SU-DHL-6 (cell line): ENCODE data around the gene NYNRIN.
A peak's percentile ranks its signal among the peaks of the same experiment; 100 is the strongest.

Experiments used
- H2AFZ ChIP-seq: fragments of 200-600 bp; sonication (generic); 2 replicates; pipeline ENCODE4 v1.6.1; 2014; ENCODE audit warnings: low read depth, mild to moderate bottlenecking, moderate library complexity, mixed read lengths, antibody characterized with exemption, low read length; ENCODE audit not compliant: severe bottlenecking
- H3F3A ChIP-seq: fragments of 200-600 bp; shearing (Covaris generic); 2 replicates; pipeline ENCODE4 v1.6.0; 2016; ENCODE audit warnings: antibody characterized with exemption, mild to moderate bottlenecking; ENCODE audit not compliant: insufficient read depth
- H3K27ac ChIP-seq: fragments of 200-600 bp; sonication (generic); 2 replicates; pipeline ENCODE4 v1.5.1; 2016; ENCODE audit warnings: low read depth, mild to moderate bottlenecking, low read length, moderate library complexity, mixed read lengths
- H3K27me3 ChIP-seq: fragments of 200-600 bp; sonication (generic), shearing (Covaris generic); 2 replicates; pipeline ENCODE4 v1.6.0; 2014; ENCODE audit warnings: mild to moderate bottlenecking, low read length
- H3K36me3 ChIP-seq: fragments of 200-600 bp; sonication (generic); 2 replicates; pipeline ENCODE4 v1.6.1; 2014; ENCODE audit warnings: mild to moderate bottlenecking, low read length, mixed read lengths
- H3K4me2 ChIP-seq: fragments of 300-600, 200-600 bp; shearing (Covaris generic), sonication (generic); 2 replicates; pipeline ENCODE4 v1.6.0; 2014; ENCODE audit warnings: low read length, low read depth, mild to moderate bottlenecking; ENCODE audit not compliant: poor library complexity, severe bottlenecking
- H3K4me3 ChIP-seq: fragments of 200-600 bp; sonication (generic); 2 replicates; pipeline ENCODE4 v1.5.1; 2014; ENCODE audit warnings: antibody characterized with exemption, low read length, mild to moderate bottlenecking, mixed read lengths; ENCODE audit not compliant: insufficient read depth, poor library complexity, severe bottlenecking
- H3K79me2 ChIP-seq: fragments of 200-600 bp; sonication (generic); 2 replicates; pipeline ENCODE4 v1.6.1; 2014; ENCODE audit warnings: mild to moderate bottlenecking, low read length, moderate library complexity; ENCODE audit not compliant: insufficient read depth
- H3K9ac ChIP-seq: fragments of 200-600 bp; sonication (generic); 2 replicates; pipeline ENCODE4 v1.7.0; 2014; ENCODE audit warnings: mild to moderate bottlenecking, low read length
- H3K9me2 ChIP-seq: fragments of 200-600 bp; sonication (generic); replicated peaks from 2 replicates; pipeline ENCODE4 v1.6.1; 2014; ENCODE audit warnings: low read length; ENCODE audit not compliant: insufficient read depth
- H3K9me3 ChIP-seq: fragments of 200-600 bp; sonication (generic); 2 replicates; pipeline ENCODE4 v1.6.1; 2014; ENCODE audit warnings: low read length, mixed read lengths; ENCODE audit not compliant: insufficient read depth
- H4K20me1 ChIP-seq: fragments of 200-600 bp; sonication (generic); 2 replicates; pipeline ENCODE4 v1.6.1; 2014; ENCODE audit warnings: low read depth, mild to moderate bottlenecking, antibody characterized with exemption, low read length, moderate library complexity, mixed read lengths
- EZH2phosphoT487 ChIP-seq: fragments of 200-600 bp; sonication (generic), shearing (Covaris generic); conservative IDR thresholded peaks from 2 replicates; pipeline ENCODE4 v1.6.1; 2018; ENCODE audit warnings: mild to moderate bottlenecking, antibody characterized with exemption, low read length, moderate library complexity, mixed read lengths
- TF ChIP-seq, protein P1 (sequence below): fragments of 200-600 bp; sonication (generic); IDR thresholded peaks from one replicate; pipeline ENCODE4 v1.5.1; 2017; ENCODE audit warnings: antibody characterized with exemption, mild to moderate bottlenecking, low read length, moderate library complexity; ENCODE audit not compliant: insufficient read depth, poor library complexity, severe bottlenecking

NYNRIN gene

DNA sequence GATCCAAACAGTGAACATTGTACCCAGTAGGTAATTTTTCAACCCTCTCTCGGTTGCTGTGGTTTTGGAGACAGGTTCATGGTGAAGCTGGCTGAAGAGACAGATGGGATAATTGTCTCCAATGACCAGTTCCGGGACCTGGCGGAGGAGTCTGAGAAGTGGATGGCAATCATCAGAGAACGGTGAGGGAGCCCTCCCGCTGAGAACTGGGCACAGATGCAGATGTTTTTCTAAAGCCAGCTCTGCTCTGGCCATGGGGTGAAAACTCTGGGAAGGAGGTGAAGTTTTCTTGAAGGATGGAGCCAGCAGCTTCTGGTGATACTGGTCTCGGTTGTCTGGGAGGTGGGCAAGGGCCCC is 37.2 kb downstream of the NYNRIN start:
- no peaks in the 10 kb centered on the region for H3K9me3 ChIP-seq
- no peak overlapping the region for H3K4me2 ChIP-seq
- TF ChIP-seq, protein P1, sequence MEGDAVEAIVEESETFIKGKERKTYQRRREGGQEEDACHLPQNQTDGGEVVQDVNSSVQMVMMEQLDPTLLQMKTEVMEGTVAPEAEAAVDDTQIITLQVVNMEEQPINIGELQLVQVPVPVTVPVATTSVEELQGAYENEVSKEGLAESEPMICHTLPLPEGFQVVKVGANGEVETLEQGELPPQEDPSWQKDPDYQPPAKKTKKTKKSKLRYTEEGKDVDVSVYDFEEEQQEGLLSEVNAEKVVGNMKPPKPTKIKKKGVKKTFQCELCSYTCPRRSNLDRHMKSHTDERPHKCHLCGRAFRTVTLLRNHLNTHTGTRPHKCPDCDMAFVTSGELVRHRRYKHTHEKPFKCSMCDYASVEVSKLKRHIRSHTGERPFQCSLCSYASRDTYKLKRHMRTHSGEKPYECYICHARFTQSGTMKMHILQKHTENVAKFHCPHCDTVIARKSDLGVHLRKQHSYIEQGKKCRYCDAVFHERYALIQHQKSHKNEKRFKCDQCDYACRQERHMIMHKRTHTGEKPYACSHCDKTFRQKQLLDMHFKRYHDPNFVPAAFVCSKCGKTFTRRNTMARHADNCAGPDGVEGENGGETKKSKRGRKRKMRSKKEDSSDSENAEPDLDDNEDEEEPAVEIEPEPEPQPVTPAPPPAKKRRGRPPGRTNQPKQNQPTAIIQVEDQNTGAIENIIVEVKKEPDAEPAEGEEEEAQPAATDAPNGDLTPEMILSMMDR: no peak
- no peak for TF ChIP-seq EZH2phosphoT487
- H3K9me2 ChIP-seq: no peaks in the 10 kb centered on the region
- H3K4me3 ChIP-seq: no peak overlapping the region
- no peak overlapping the region for H3K9ac ChIP-seq
- H3K27ac ChIP-seq: no peak overlapping the region
- no peaks in the 10 kb centered on the region for H3K79me2 ChIP-seq
- H4K20me1 ChIP-seq: no peaks in the 10 kb centered on the region
- H2AFZ ChIP-seq: no peak overlapping the region
- no peaks in the 10 kb centered on the region for H3K36me3 ChIP-seq
- no peaks in the 10 kb centered on the region for H3K27me3 ChIP-seq
- H3F3A ChIP-seq: peaks cover 5% of the 10 kb centered on the region; the same call in 1 of the 2 replicates

DNA sequence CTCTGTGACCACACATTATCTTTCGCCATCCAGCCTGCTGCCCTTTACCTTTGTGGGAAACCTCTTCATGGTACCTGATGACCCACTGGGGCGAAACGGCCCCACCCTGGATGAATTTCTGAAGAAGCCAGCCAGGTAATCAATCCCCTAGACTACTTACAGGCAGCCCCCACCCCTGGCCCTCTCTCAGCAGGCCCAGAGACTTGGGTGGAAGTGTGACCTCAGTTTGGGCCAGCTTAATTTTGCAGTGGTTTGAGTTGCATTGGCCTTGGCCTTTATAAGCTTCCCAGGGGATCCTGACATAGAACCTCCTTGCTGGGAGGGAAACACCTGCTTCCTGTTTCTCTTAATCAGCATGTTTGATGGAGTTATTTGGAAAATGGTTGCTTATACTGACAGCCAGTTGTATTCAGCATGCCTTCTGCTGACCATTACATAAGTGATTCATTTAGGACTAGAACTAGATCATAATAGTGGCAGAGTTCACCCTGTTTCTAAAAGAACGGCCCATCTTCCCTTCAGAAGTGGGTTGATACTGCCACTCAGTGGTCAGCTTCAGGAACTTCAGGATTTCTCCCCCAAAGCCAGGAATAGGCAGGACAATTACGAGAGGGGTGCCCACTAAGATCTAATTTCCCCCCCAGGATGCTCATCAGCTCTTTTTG is 37.7 kb downstream of the NYNRIN start:
- no peaks in the 10 kb centered on the region for H3K9me2 ChIP-seq
- 0 out of 2 replicates have a peak, but pooled peaks cover 5% of the 10 kb centered on the region for H3F3A ChIP-seq
- H3K9ac ChIP-seq: no peak overlapping the region
- H3K79me2 ChIP-seq: peaks cover under 1% of the 10 kb centered on the region; the same call in 1 of the 2 replicates
- H3K4me2 ChIP-seq: no peak overlapping the region
- TF ChIP-seq, protein P1: peak; percentile 57
- no peak for TF ChIP-seq EZH2phosphoT487
- H3K4me3 ChIP-seq: no peak overlapping the region
- H4K20me1 ChIP-seq: no peaks in the 10 kb centered on the region
- no peaks in the 10 kb centered on the region for H3K27me3 ChIP-seq
- no peak overlapping the region for H3K27ac ChIP-seq
- H2AFZ ChIP-seq: no peak overlapping the region
- no peaks in the 10 kb centered on the region for H3K36me3 ChIP-seq
- no peaks in the 10 kb centered on the region for H3K9me3 ChIP-seq

DNA sequence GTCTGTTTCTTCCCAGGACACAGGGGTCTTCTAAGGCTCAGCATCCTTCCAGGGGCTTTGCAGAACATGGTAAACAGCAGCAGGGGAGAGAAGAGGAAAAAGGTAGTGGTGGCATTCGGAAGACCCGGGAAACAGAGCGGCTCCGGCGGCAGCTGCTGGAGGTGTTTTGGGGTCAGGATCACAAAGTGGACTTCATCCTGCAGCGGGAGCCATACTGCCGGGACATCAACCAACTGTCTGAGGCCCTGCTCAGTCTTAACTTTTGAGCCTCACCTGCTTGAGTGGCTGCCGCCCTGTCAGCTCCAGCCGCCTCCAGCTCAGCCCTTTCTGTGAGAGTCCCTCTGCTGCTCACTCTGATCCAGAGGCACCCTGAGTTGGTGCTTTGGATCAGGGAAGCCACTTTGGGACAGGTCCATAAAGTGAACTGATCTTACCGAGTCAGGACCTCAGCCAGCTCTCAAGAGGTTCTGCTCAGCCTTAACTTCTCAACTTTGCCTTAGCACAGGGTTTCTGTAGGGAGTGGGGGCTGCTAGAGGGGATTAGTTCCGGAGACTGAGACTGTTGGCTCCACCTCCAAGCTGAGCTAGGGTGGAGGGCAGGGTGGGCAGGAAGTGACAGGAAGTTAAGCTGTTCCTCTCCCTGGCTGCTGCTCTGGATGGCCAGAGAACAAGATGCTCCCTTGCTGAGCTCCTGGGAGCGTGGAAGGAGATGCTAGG is 38.4 kb downstream of the NYNRIN start:
- H3K9me3 ChIP-seq: no peaks in the 10 kb centered on the region
- H3K36me3 ChIP-seq: no peaks in the 10 kb centered on the region
- peaks cover 7% of the 10 kb centered on the region for H3K79me2 ChIP-seq
- H3F3A ChIP-seq: 0 out of 2 replicates have a peak, but pooled peaks cover 6% of the 10 kb centered on the region
- no peak overlapping the region for H3K27ac ChIP-seq
- no peak overlapping the region for H3K4me3 ChIP-seq
- no peak overlapping the region for H2AFZ ChIP-seq
- no peaks in the 10 kb centered on the region for H4K20me1 ChIP-seq
- TF ChIP-seq, protein P1: peak; percentile 8
- no peak for TF ChIP-seq EZH2phosphoT487
- H3K27me3 ChIP-seq: no peaks in the 10 kb centered on the region
- H3K4me2 ChIP-seq: no peak overlapping the region
- H3K9ac ChIP-seq: no peak overlapping the region
- H3K9me2 ChIP-seq: no peaks in the 10 kb centered on the region
